GM15510 (cell line): ENCODE data around the gene ELSPBP1.

Experiments used
- POLR2A ChIP-seq: IDR thresholded peaks from 3 replicates; pipeline ENCODE4 v1.6.1; 2011; ENCODE audit warnings: borderline replicate concordance; ENCODE audit not compliant: insufficient read length; ENCODE audit errors: extremely low read depth

Gene ELSPBP1

GRCh38 chr19:48030073-48030472, 35.6 kb downstream of the ELSPBP1 start:
- TF ChIP-seq POLR2A, result no peak

- no peak for TF ChIP-seq POLR2A
Measured at GRCh38 chr19:48033604-48034003, 39.2 kb downstream of the ELSPBP1 start.

GRCh38 chr19:48036765-48037164, 42.3 kb downstream of the ELSPBP1 start:
- TF ChIP-seq POLR2A, result no peak

GRCh38 chr19:48041877-48042580, 47.6 kb downstream of the ELSPBP1 start:
- no peak for TF ChIP-seq POLR2A

- TF ChIP-seq POLR2A, result no peak
Measured at GRCh38 chr19:48043675-48044258, 49.3 kb downstream of the ELSPBP1 start, which contains the start of gene CABP5. Gene CABP5, minus strand, starts transcription at chr19:48044079. Its CDS starts 157 bp downstream, at chr19:48043922.

GRCh38 chr19:48044561-48044960, 50.1 kb downstream of the ELSPBP1 start:
- no peak for TF ChIP-seq POLR2A

- TF ChIP-seq POLR2A, result no peak
Measured at GRCh38 chr19:48051335-48052033, 57.1 kb downstream of the ELSPBP1 start.

GRCh38 chr19:48053076-48053475, 58.6 kb downstream of the ELSPBP1 start:
- TF ChIP-seq POLR2A, result no peak

GRCh38 chr19:48053856-48054255, 59.4 kb downstream of the ELSPBP1 start:
- no peak for TF ChIP-seq POLR2A

- no peak for TF ChIP-seq POLR2A
Measured at GRCh38 chr19:48059331-48059730, 64.9 kb downstream of the ELSPBP1 start.

GRCh38 chr19:48060381-48060780, 65.9 kb downstream of the ELSPBP1 start:
- TF ChIP-seq POLR2A, result no peak

- no peak for TF ChIP-seq POLR2A
Measured at GRCh38 chr19:48061401-48062344, 67.2 kb downstream of the ELSPBP1 start.

- TF ChIP-seq POLR2A, result no peak
Measured at GRCh38 chr19:48064509-48064908, 70.1 kb downstream of the ELSPBP1 start.

- no peak for TF ChIP-seq POLR2A
Measured at GRCh38 chr19:48069435-48069834, 75.0 kb downstream of the ELSPBP1 start.
